Stimulated activated effector memory CD8-positive, alpha-beta T cell treated with anti-CD3 and anti-CD28 coated beads, Interleukin-12 subunit alpha, Interleukin-12 subunit beta, amount 100 ng/mL, for 72 hours (primary cell): ENCODE results near the gene GINS2.

Source experiments
- ATAC-seq: fragments of 150-1000 bp; cut with Tn5 transposase; 2 replicates; pipeline ENCODE4 v1.10.0; 2021
- DNase-seq, 2 donors: peaks; one replicate each; pipeline ENCODE4 v3.0.0; 2021 to 2022; ENCODE audit warnings: low spot score in 2 of 2
- H3K27ac Mint-ChIP-seq: one replicate; pipeline ENCODE4 v1.8.0; 2022; ENCODE audit warnings: mild to moderate bottlenecking, mixed read lengths
- H3K36me3 Mint-ChIP-seq: one replicate; pipeline ENCODE4 v1.8.0; 2022; ENCODE audit warnings: mild to moderate bottlenecking, mixed read lengths
- H3K4me1 Mint-ChIP-seq: one replicate; pipeline ENCODE4 v1.8.0; 2022; ENCODE audit warnings: mixed read lengths
- H3K4me3 Mint-ChIP-seq: one replicate; pipeline ENCODE4 v1.8.0; 2022; ENCODE audit warnings: mild to moderate bottlenecking, mixed read lengths
- H3K9me3 Mint-ChIP-seq: one replicate; pipeline ENCODE4 v1.8.0; 2022; ENCODE audit warnings: mixed read lengths

The GINS2 gene

GRCh38 chr16:85706449-85707034 is 17.8 kb upstream of the GINS2 start:
- Mint-ChIP-seq H3K9me3 (no peaks in the 10 kb centered on the region), H3K36me3 (no peaks in the 10 kb centered on the region), H3K27ac (no peak overlapping the region), H3K4me3 (no peak overlapping the region), H3K4me1 (no peaks in the 10 kb centered on the region)
- ATAC-seq (no peak), DNase-seq (no peak)

DNA sequence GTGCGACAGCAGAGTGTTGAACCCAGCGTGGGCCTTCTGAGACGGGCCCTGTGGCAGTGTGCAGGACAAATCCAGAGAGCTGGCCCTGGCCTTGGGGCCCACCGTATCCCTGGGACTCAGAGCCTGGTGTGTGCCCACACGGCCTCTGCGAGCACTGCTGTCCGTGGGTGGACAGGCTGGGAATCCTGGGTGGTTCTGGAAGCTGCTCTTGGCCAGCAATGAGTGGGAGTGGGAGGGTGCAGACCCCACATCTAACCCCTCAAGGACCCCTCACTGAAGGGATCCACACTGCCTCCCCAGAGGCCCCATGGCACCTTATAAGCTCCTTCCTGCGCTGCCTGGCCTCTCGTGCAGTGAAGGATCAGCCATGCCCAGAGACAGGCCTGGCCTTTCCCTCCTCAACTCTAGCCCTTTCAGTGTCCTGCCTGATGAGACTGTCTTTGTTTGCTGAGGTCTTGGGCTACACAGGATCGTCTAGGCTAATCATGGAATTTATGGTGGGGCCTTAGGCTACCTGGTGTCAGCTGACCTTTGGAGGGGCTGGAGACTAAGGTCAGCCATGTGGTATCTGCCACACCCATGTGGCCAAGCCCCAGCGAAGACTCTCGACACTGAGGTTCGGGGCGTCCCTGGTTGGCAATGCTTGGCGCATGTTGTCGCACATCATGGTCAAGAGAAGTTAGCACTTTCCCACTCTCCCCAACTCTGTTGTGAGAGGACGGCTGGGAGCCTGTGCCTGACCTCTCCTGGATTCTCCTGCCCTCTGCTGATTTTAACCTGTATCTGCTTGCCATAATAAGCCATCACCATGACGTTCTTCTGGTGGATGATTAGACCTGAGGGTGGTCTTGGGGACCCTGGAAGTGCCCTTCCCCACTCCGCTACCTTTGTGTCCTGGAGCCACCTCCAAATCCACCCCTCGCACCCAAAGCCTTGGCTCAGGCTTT is 16.4 kb upstream of the GINS2 start:
- Mint-ChIP-seq H3K9me3 (no peaks in the 10 kb centered on the region), H3K4me3 (no peak overlapping the region), H3K4me1 (no peaks in the 10 kb centered on the region), H3K36me3 (no peaks in the 10 kb centered on the region), H3K27ac (no peak overlapping the region)
- ATAC-seq: no peak
- DNase-seq: no peak

- no peaks in the 10 kb centered on the region for H3K36me3 Mint-ChIP-seq
Observed at GRCh38 chr16:85704011-85704410, 15.3 kb upstream of the GINS2 start.

GRCh38 chr16:85699628-85700027 is 10.9 kb upstream of the GINS2 start:
- H3K4me3 Mint-ChIP-seq: no peak overlapping the region
- no peaks in the 10 kb centered on the region for H3K9me3 Mint-ChIP-seq
- H3K36me3 Mint-ChIP-seq: no peaks in the 10 kb centered on the region
- H3K27ac Mint-ChIP-seq: no peak overlapping the region
- H3K4me1 Mint-ChIP-seq: no peaks in the 10 kb centered on the region
- ATAC-seq (no peak), DNase-seq (no peak)

More at GRCh38 chr16:85704011-85704410, 15.3 kb upstream of the GINS2 start:
- H3K9me3 Mint-ChIP-seq: no peaks in the 10 kb centered on the region
- H3K27ac Mint-ChIP-seq: no peak overlapping the region
- ATAC-seq (no peak), DNase-seq (no peak)
- no peaks in the 10 kb centered on the region for H3K4me1 Mint-ChIP-seq
- no peak overlapping the region for H3K4me3 Mint-ChIP-seq

DNA sequence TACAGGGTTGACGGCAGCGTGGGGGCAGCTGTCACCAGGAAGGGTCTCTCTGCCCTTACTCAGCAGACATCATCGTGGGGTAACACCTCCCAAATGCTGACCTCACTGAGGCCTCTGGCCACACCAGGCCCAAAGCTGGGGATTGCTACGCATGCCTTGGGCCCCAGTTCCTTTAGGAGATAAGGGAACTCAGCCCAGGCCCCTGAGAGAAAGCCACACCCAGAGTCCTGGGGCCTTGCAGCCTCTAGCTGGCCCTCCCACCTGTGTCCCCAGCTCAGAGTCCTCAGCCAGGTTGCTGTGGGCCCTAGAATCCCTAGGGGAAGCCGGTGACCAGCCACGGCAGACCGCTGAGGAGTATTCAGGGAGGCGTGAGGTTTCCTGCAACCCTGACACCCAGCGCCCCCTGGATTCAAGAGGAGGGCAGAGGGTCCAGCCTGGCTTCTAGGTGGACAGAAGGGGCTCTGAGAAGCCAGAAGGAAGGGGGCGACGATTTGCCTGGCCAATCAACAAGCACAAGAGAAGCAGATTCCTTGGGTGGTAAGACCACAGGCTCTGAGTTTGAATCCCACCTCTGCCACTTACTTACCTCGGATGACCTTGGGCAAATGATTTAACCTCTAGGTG is 10.3 kb upstream of the GINS2 start:
- no peak for DNase-seq
- no peak overlapping the region for H3K4me3 Mint-ChIP-seq
- no peak overlapping the region for H3K27ac Mint-ChIP-seq
- H3K9me3 Mint-ChIP-seq: no peaks in the 10 kb centered on the region
- no peak for ATAC-seq
- no peaks in the 10 kb centered on the region for H3K4me1 Mint-ChIP-seq
- H3K36me3 Mint-ChIP-seq: no peaks in the 10 kb centered on the region

GRCh38 chr16:85698459-85698891 is 9.7 kb upstream of the GINS2 start:
- H3K4me1 Mint-ChIP-seq: no peaks in the 10 kb centered on the region
- H3K27ac Mint-ChIP-seq: no peak overlapping the region
- H3K9me3 Mint-ChIP-seq: no peaks in the 10 kb centered on the region
- H3K4me3 Mint-ChIP-seq: no peak overlapping the region
- no peak for ATAC-seq
- no peak for DNase-seq
- H3K36me3 Mint-ChIP-seq: no peaks in the 10 kb centered on the region

- Mint-ChIP-seq H3K4me1 (no peaks in the 10 kb centered on the region), H3K4me3 (no peak overlapping the region), H3K27ac (no peak overlapping the region), H3K9me3 (no peaks in the 10 kb centered on the region), H3K36me3 (no peaks in the 10 kb centered on the region)
- ATAC-seq: no peak
- DNase-seq: no peak
Observed at GRCh38 chr16:85697431-85697830, 8.7 kb upstream of the GINS2 start.

- Mint-ChIP-seq H3K4me1 (no peaks in the 10 kb centered on the region), H3K27ac (no peak overlapping the region), H3K9me3 (no peaks in the 10 kb centered on the region), H3K4me3 (no peak overlapping the region), H3K36me3 (no peaks in the 10 kb centered on the region)
- DNase-seq (no peak), ATAC-seq (no peak)
Observed at GRCh38 chr16:85696781-85697180, 8.0 kb upstream of the GINS2 start.

DNA sequence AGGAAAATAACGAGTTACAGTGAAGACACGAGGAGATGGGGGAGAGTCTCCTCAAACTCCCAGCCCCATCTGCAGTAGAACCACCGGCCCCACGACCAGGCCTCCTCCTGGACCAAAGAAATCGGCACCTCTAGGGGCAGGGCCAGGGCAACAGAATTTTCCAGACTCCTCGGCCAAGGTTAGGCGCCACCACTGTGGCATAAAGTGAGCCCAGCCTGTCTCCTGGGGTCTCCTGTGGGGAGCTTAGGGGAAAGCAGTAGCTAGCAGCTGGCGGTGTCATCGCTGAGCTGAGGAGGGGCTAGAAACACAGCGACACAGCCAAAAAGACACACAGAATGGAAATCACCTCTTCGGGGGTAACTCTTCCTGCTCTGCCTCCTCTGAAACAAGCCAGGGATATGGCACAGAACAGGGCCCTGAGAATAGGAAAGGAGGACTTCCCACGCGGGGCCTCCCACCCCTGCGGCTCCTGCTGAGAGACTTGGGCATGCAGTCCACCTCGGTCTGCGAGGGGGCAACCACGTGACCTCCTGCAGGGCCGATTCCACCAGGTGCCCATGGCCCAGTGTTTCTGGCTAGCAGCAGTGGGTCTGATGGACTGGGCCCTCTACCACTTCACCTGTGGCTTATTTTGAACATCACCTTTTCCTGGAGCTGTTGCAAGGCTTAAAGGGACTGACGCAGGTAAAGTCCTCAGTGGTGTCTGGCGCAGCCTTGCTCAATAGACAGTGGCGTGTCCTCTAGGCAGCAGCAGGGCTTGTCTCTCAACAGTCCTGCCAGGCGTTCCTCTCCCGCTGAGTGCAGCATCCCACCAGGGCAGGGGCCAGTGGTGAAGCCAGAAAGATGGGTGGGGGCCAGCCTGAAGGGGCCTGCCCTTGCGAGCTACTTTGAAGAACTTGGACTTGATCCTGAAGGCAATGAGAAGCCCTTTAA is 6.7 kb upstream of the GINS2 start:
- no peaks in the 10 kb centered on the region for H3K4me1 Mint-ChIP-seq
- no peak overlapping the region for H3K4me3 Mint-ChIP-seq
- no peaks in the 10 kb centered on the region for H3K9me3 Mint-ChIP-seq
- DNase-seq: no peak
- ATAC-seq: no peak
- H3K27ac Mint-ChIP-seq: no peak overlapping the region
- no peaks in the 10 kb centered on the region for H3K36me3 Mint-ChIP-seq

DNA sequence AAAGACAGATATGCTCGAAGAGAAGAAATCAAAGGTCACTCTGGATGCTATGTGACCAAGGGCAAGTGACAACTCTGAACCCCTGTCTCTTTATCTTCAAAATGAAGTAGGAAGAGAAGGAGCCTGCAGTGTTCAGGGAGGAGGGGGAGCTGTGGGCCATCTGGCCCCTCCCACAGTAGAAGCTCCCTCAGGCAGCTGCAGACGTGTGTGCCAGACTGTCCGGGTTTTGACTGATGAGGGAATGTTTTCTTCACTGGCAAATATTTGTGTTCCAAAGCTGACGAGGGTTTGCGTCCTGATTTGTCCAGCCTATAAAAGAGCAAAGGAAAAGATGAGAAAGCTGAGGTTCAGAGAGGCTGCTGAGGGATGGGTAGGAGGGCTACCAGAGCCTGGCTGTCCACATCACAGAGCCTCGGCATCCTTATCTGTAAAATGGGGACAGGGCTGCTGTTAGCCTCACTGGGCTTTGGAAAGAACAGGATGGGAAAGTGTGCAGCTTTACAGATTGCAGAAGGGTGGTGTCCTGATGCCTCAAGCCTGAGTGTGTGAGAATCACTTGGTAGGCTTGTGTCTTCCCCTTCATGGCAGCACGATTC is 1.8 kb upstream of the GINS2 start:
- H3K9me3 Mint-ChIP-seq: no peaks in the 10 kb centered on the region
- H3K36me3 Mint-ChIP-seq: peaks cover 20% of the 10 kb centered on the region
- no peak overlapping the region for H3K4me3 Mint-ChIP-seq
- peaks cover 14% of the 10 kb centered on the region for H3K4me1 Mint-ChIP-seq
- H3K27ac Mint-ChIP-seq: no peak overlapping the region
- ATAC-seq (no peak), DNase-seq (no peak)

DNA sequence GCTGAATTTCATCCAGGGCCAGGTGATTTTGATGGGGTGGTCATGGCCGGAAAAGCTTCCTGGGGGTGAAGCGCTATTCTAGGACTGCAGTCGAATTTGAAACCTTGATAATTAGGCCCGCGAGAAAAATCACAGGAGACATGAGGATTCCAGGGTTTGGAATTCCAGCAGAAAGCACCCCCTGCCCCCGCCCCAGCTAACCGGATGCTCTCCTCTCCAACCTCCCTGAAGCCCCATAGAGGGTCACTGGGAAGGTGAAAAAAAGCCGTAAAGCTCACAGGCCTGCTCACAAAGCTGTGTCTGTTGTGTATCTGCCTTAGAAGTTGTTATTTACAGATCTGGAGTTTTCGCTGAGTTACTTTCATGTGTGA is 1.2 kb upstream of the GINS2 start:
- no peak for ATAC-seq
- H3K4me3 Mint-ChIP-seq: no peak overlapping the region
- DNase-seq: no peak
- peaks cover 27% of the 10 kb centered on the region for H3K36me3 Mint-ChIP-seq
- H3K4me1 Mint-ChIP-seq: peaks cover 14% of the 10 kb centered on the region
- H3K27ac Mint-ChIP-seq: no peak overlapping the region
- H3K9me3 Mint-ChIP-seq: no peaks in the 10 kb centered on the region

DNA sequence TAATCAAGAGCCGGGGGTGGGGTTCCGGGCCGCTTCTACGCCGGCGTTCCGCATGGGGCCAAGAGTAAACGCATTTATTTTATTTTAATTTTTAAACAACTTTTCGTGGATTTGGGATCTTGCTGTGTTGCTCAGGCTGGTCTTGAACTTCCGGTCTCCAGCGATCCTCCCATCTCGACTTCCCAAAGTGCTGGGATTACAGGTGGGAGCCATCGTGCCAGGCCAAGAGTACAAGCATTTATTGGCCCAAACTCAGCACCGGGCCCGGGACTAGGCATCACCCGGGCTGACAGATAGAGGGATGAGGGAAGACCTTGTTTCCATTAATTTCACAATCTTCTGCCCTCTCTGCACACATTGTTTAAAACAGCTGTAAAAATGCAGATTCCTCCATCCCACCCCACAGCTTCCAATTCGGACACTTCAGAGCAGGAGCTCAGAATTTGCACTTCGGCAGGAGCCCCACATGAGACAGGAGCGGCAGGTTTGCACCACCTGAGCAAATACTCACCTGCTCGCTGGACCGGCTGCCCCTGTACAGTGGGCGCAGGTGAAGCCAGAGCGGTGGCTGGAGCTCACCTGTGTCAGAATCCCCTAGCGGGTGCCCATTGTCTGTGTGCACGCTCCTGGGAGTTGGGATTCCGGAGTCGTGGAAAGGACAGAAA is 663 bp upstream of the GINS2 start:
- no peaks in the 10 kb centered on the region for H3K9me3 Mint-ChIP-seq
- no peak overlapping the region for H3K27ac Mint-ChIP-seq
- peak overlapping the region; percentile 73 for H3K4me3 Mint-ChIP-seq

DNA sequence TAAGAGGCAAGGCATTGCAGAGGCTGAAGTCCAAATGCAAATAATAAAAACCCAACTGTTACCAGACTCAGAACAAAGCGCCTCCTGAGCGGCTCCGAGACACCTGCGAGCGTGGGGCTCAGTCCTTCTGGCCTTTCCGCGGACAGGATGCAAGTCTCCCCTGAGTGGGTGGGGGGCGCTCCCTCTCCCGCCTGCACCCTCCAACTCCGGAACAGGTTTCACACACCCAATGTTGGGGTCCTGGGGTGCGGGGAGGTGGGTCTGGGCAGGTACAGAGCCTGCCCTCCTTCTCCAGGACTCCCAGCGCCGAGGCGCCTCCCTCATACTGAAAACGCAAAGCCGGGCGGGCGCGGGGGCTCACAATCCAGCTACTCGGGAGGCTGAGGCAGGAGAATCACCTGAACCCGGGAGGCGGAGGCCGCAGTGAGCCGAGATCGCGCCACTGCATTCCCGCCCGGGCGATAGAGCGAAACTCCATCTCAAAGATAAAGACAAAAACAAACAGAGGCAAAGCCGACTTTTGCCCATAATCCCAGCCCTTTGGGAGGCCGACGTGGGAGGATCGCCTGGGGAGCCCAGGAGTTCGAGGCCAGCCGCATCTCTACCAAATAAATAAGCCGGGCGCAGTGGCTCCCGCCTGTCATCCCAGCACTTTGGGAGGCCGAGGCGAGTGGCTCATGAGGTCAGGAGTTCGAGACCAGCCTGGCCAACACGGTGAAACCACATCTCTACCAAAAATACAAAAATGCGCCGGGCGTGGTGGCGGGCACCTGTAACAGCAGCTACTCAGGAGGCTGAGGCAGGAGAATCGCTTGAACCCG is 893 bp downstream of the GINS2 start:
- ATAC-seq (no peak), DNase-seq (no peak)
- H3K4me1 Mint-ChIP-seq: peaks cover 24% of the 10 kb centered on the region
- peak overlapping the region; percentile 64 for H3K27ac Mint-ChIP-seq
- no peaks in the 10 kb centered on the region for H3K9me3 Mint-ChIP-seq
- peaks cover 42% of the 10 kb centered on the region for H3K36me3 Mint-ChIP-seq
- H3K4me3 Mint-ChIP-seq: peak overlapping the region; percentile 73

More for the DNA sequence above, 663 bp upstream of the GINS2 start:
- Mint-ChIP-seq H3K4me1 (peaks cover 14% of the 10 kb centered on the region), H3K36me3 (peaks cover 32% of the 10 kb centered on the region)
- no peak for ATAC-seq
- no peak for DNase-seq
